HG02763 (cell line): ENCODE data around the gene CNKSR3.

ENCODE experiments used
- ATAC-seq: cut with Tn5 transposase; IDR thresholded peaks from one replicate; pipeline ENCODE4 v1.9.1; 2021; ENCODE audit warnings: mild to moderate bottlenecking, moderate library complexity; ENCODE audit not compliant: unreplicated experiment

CNKSR3 gene

DNA sequence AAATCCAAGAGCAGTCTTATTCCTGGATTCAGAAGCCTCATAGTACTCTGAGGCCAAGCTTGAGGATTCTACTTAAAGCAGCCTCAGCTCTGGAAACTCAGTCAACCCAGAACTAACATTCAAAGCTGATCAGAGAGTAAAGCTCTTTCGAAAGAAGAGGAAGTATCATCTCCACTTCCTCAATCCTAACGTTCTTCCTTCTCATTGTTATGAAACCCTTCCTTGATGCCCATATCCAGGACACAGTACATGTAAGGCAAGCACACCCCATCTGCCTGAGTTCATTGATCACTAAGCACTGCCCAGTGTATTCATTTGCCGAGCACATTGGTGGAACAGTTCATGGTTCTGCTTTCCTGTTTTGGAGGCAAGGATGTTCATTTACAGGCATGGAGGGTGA is 153.8 kb downstream of the CNKSR3 start, which contains the start of gene IPCEF1:
Gene IPCEF1 (minus strand): TSS at position 114 of the 400 bp plus-strand sequence. CDS start 90,856 bp downstream, outside the sequence.
- ATAC-seq = no peak

DNA sequence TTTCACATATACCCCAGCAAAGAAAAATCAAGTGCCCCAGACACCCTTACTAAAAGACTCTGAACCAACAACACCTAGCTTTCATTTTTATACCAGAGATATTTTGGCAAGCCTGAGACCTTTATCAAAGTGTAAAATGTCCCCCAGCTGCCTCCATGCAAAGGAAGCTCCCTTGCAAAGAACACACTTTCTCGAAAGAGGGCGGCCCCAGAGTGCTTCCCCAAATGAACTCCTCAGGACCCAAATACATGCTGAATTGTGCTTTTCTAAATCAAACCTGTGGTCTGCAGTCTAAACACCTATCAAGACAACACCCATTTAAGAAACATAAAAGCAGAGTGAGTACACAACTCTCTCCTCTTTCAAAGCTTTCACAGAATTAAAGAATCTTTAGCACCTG is 154.4 kb downstream of the CNKSR3 start:
- no peak for ATAC-seq

DNA sequence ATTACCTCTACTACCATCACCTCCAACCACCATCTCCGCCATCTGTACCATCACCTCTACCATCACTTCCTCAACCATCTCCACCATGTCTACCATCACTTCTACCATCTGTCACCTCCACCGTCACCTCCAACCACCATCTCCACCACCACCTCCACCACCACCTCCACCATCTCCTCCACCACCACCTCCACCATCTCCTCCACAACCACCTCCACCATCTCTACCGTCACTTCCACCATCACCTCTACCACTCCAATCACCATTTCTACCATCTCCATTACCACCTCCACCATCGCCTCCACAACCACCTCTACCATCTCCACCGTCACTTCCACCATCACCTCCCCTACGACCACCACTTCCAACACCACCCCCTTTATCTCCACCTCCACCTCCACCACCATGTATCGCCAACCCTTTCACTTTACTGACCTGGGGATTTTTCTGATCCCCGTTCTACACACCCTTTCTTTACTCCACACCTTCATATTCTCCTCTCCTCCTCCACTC is 156.2 kb downstream of the CNKSR3 start:
- ATAC-seq = no peak

DNA sequence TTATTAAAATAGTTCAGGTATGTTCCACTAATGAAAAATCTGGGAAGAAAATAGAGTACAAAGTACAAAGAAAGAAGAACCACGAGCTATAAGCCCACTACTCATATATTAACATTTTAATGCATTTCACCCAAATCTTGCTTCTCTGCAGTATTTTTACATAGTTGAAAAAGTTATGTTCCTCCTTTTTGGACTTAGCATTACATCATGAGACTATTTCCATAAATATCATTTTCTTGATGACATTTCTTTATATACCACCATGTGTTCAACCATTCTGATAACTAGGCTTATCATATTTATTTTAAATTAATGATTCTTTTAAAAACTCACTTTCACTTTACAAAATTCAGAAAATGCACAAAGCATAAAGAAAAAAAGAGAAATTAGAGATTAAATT is 156.9 kb downstream of the CNKSR3 start:
- ATAC-seq = no peak

DNA sequence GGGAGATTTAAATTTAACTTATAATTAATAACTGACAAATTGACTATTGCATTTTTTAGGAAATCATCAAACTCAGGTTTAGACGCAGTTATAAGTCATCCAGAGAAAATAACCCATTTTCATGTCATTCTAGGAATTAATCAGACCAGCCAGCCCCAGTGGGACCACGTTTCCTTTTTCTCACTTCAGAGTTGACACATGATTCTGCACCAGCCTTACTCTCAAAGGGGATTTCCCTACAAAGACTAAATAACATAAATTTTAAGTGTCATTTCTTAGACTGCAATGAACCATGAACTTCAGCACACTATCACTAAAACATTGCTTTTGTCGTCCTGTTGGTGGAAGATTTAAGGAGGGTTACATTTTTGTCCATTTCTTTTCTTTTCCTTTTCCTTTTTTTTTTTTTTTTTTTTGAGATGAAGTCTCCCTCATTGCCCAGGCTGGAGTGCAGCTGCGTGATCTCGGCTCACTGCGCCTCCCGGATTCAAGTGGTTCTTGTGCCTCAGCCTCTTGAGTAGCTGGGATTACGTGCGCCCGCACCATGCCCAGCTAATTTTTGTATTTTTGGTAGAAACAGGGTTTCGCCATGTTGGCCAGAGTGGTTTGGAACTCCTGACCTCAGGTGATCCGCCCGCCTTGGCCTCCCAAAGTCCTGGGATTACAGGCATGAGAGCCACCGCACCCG is 157.4 kb downstream of the CNKSR3 start:
- ATAC-seq = peak; percentile 71

DNA sequence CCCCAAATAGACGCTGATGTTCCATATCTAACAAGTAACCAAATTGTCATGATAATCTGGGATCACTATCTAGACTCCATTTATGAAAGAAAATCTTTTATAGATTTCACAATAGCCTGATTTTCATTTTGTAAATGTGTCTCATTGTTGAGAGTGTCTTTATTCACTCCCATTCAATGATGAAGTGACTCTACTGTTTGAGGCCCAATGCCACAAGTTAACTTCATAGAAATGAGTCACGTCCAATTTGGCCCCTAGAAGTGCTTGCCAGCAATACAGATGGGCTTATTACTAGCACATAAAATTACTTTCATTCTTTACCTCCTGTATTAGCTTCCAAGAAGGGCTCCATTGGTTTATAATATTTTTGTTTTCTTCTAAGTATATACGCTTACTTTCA is 160.2 kb downstream of the CNKSR3 start:
- ATAC-seq = no peak

DNA sequence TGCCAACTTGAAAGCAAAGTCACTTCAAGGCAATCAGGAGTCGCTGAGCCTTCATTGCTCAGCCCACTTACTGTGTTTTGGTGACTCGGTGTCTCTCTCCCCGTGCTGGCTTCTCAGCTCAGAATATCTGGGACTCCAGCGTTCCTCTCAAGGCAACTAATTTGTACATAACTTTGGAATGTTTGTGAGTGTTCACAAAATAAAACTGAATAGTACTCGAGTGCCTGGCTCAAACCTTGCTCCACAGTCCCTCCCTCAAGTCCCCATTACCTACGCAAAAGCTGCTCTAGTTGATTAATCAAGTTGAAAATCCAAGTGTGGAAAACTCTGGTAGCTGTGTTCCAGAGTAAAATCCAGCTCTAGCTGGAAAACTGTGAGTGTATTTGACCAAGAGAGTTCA is 162.5 kb downstream of the CNKSR3 start:
- no peak for ATAC-seq

DNA sequence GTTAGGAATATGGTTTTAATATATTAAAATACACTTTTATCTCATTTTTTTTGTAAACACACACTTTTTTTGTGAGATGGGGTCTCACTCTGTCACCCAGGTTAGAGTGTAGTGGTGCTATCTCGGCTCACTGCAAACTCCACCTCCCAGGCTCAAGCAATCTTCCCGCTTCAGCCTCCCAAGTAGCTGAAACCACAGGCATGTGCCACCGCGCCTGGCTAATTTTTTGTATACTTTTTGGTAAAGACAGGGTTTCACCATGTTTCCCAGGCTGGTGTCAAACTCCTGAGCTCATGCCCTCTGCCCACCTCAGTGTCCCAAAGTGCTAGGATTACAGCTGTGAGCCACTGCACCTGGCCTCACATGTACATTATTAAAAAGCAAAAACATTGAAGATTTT is 164.7 kb downstream of the CNKSR3 start:
- ATAC-seq = no peak

DNA sequence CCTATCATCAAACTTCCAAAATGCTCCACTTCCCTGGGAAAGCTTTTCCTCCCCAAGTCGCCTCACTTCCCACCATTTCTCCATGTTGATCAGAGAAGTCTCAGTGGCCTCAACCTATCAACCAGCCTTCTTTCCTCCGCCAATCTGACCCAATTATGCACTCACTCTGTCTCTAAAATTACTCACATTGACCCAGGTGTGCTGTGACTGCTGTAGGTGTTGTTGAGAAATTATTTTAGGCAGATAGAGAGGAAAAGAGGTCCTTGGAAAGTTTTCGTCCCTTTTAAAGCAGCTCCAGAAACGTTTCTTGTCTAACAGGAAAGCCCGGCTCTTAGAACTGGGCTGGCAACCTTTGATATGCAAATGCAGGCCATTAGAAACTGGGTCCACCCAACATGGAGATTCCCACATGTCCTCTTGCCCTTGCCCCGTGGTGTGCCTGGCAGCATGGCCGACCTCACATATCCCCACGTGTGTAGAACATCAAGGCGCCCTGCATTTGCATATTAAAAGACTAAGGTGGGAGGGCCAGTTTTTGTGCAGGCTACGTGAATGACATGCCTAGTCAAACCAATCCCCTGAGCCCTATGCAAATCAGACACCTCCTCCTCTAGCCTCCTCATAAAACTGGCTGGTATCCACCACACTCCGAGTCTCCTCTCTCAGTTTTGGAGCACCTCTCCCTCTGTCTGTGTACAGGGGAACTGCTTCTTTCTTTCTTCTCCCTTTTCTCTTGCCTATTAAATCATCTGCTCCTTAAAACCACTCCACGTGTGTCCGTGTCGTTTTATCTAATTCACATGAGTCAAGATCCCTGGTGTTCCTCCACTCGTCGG is 166.8 kb downstream of the CNKSR3 start:
- no peak for ATAC-seq

DNA sequence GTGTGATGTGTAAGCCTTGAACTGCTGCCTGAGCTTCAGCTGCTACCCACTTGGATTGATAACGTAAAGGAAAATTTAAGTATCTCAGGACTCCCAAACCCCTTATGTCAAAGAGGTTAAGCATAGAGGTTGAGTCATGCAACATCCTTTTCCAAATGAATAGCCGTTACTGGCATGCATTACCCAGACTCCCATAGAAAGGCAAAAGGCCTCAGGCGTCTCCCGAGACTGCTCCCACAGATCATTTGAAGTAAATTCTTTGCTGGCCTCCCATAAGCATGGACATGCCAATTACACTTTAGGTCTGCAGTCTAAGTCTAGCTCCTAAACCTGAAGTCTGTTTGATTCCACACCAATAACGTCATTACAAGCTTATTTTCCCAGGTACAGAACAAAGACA is 168.6 kb downstream of the CNKSR3 start:
- no peak for ATAC-seq

DNA sequence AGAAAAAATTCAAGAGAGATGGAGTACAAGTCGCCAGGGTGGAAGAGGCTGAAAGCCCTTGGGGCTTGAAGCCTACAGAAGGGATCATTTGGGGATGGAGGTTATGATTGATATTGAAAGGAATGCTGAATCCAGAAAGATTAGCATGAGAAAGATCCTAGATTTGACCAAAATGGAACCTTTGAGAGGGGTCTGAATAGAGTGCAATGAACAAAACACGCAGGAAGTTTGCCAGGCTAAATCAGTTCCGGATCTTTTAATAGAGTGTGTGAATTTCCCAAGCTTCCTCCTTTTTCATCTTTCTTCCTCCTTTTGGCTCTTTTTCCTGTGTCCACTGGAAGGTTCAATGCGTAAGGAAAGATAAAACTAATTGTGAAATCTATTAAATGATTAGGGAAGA is 169.1 kb downstream of the CNKSR3 start:
- no peak for ATAC-seq
